GM20431 (cell line): ENCODE results near the gene CALD1.
"Not testable (repeated sequence)": the region's sequence is repeated elsewhere in the genome, so short reads cannot be mapped to it uniquely, and the experiment has no call there.

Source experiments
- in situ Hi-C: fragments of 300-500 bp; cut with MseI, MboI; formaldehyde crosslinking; loops from one replicate; pipeline ENCODE4 v1.15.0; 2020; ENCODE audit warnings: low sequenced_read_pairs; ENCODE audit not compliant: unreplicated experiment

Gene CALD1

GRCh38 chr7:134981645-134982044 is 202.2 kb downstream of the CALD1 start:
- in situ Hi-C loops = not testable (repeated sequence)

- in situ Hi-C loops = no loop called here
Observed at GRCh38 chr7:134985894-134986362, 206.5 kb downstream of the CALD1 start.

- in situ Hi-C loops = no loop called here
Observed at GRCh38 chr7:134986363-134987251, 207.2 kb downstream of the CALD1 start, which contains the start of gene AGBL3. Gene AGBL3, plus strand, starts transcription at chr7:134986508. Its CDS starts 1,426 bp downstream, at chr7:134987934.

GRCh38 chr7:134988161-134988560 is 208.7 kb downstream of the CALD1 start:
- in situ Hi-C loops = no loop called here

GRCh38 chr7:134991469-134992339 is 212.3 kb downstream of the CALD1 start:
- in situ Hi-C loops = loop anchor here (10.0 kb wide), 1 partner anchor 163 kb away; no protein-coding TSS in a partner anchor

- in situ Hi-C loops = loop anchor here (10.0 kb wide), 1 partner anchor 162 kb away; no protein-coding TSS in a partner anchor
Observed at GRCh38 chr7:134992626-134993179, 213.3 kb downstream of the CALD1 start.

GRCh38 chr7:134993877-134994456 is 214.5 kb downstream of the CALD1 start:
- in situ Hi-C loops = loop anchor here (10.0 kb wide), 1 partner anchor 161 kb away; no protein-coding TSS in a partner anchor

GRCh38 chr7:134995239-134996096 is 216.0 kb downstream of the CALD1 start:
- in situ Hi-C loops = loop anchor here (10.0 kb wide), 1 partner anchor 159 kb away; no protein-coding TSS in a partner anchor

GRCh38 chr7:134996097-134996550 is 216.7 kb downstream of the CALD1 start:
- in situ Hi-C loops = loop anchor here (10.0 kb wide), 1 partner anchor 159 kb away; no protein-coding TSS in a partner anchor

GRCh38 chr7:134997214-134997885 is 217.9 kb downstream of the CALD1 start:
- in situ Hi-C loops = loop anchor here (10.0 kb wide), 1 partner anchor 157 kb away; no protein-coding TSS in a partner anchor

GRCh38 chr7:134999136-134999535 is 219.7 kb downstream of the CALD1 start:
- in situ Hi-C loops = loop anchor here (10.0 kb wide), 1 partner anchor 156 kb away; no protein-coding TSS in a partner anchor

GRCh38 chr7:135001390-135002165 is 222.1 kb downstream of the CALD1 start:
- in situ Hi-C loops = no loop called here

- in situ Hi-C loops = no loop called here
Observed at GRCh38 chr7:135012229-135012628, 232.8 kb downstream of the CALD1 start.
